Suprapubic skin (tissue), 4 donors: ENCODE results near the gene XXYLT1. TPM values are rescaled to one million over a fixed set of nuclear protein-coding genes. Genes with fewer than 3 reads are reported as not detected.

Experiments
- DNase-seq, 2 donors: peaks; one replicate each; pipeline ENCODE4 v3.0.0-alpha.2; 2019; ENCODE audit warnings: low spot score in 2 of 2
- H3K27ac ChIP-seq: fragments of 200-600 bp; sonication (generic); one replicate; pipeline ENCODE4 v1.5.1; 2019
- H3K27me3 ChIP-seq: fragments of 200-600 bp; sonication (generic); one replicate; pipeline ENCODE4 v1.5.1; 2019
- H3K36me3 ChIP-seq: fragments of 200-600 bp; sonication (generic); one replicate; pipeline ENCODE4 v1.5.1; 2019
- H3K4me1 ChIP-seq: fragments of 200-600 bp; sonication (generic); one replicate; pipeline ENCODE4 v1.5.1; 2019
- H3K4me3 ChIP-seq: fragments of 200-600 bp; sonication (generic); one replicate; pipeline ENCODE4 v1.5.1; 2019; ENCODE audit warnings: mild to moderate bottlenecking
- H3K9me3 ChIP-seq: fragments of 200-600 bp; sonication (generic); one replicate; pipeline ENCODE4 v1.5.1; 2019
- CTCF ChIP-seq, 2 donors: fragments of 200-600 bp in 1 of 2; fragments of 450-650 bp in 1 of 2; sonication (generic) in 1 of 2; IDR thresholded peaks; one replicate each; pipeline ENCODE4 v1.5.1; 2016 to 2019; ENCODE audit warnings: antibody characterized with exemption in 2 of 2, mild to moderate bottlenecking in 1 of 2, moderate library complexity in 1 of 2
- EP300 ChIP-seq: sonication (generic); formaldehyde crosslinking; IDR thresholded peaks from one replicate; pipeline ENCODE4 v1.6.1; 2017; ENCODE audit warnings: antibody characterized with exemption
- POLR2A ChIP-seq, 2 donors: fragments of 450-650 bp; IDR thresholded peaks; one replicate each; pipeline ENCODE4 v1.6.1; 2017; ENCODE audit warnings: antibody characterized with exemption in 2 of 2, mild to moderate bottlenecking in 2 of 2, moderate library complexity in 2 of 2
- POLR2AphosphoS5 ChIP-seq, 3 donors: sonication (generic); formaldehyde crosslinking; IDR thresholded peaks; one replicate each; pipeline ENCODE4 v1.6.1; 2017; ENCODE audit warnings: antibody characterized with exemption in 3 of 3
- WGBS: methylation state at CpG from one replicate; pipeline ENCODE4 v1.1.5; 2018; 5-methylcytosine and 5-hydroxymethylcytosine counted together
- total RNA-seq, 4 donors: library from RNA; depleted of rRNA; stranded (reverse); fragments of >200 nt; gene quantifications; one replicate each; pipeline ENCODE4 v1.1.0, GENCODE V29; 2016

XXYLT1 gene
- total RNA-seq, 4 donors from 2014 or later = 8.0 to 19.4 (median 13.2) TPM

GRCh38 chr3:195164573-195165264 lies 106.2 kb downstream of the XXYLT1 start:
- Histone ChIP-seq H3K9me3 (no peaks in the 10 kb centered on the region), H3K27ac (no peak overlapping the region), H3K4me3 (no peak overlapping the region), H3K27me3 (no peaks in the 10 kb centered on the region), H3K36me3 (no peaks in the 10 kb centered on the region), H3K4me1 (peaks cover 28% of the 10 kb centered on the region)
- no peak for DNase-seq
- 95% methylated on average over 6 of the region's 6 CpGs for WGBS
- TF ChIP-seq CTCF (IDR thresholded peaks at IDR 0.05) (no peak), POLR2AphosphoS5 (IDR thresholded peaks at IDR 0.05) (no peak), EP300 (no peak), POLR2A (IDR thresholded peaks at IDR 0.05) (no peak)

GRCh38 chr3:195163719-195164572 lies 107.0 kb downstream of the XXYLT1 start:
- no peak overlapping the region for H3K4me3 ChIP-seq
- no peak for TF ChIP-seq POLR2AphosphoS5 (IDR thresholded peaks at IDR 0.05)
- no peak for TF ChIP-seq CTCF (IDR thresholded peaks at IDR 0.05)
- TF ChIP-seq POLR2A (IDR thresholded peaks at IDR 0.05) = no peak
- no peak for TF ChIP-seq EP300
- H3K27ac ChIP-seq = no peak overlapping the region
- peaks cover 34% of the 10 kb centered on the region for H3K4me1 ChIP-seq
- H3K9me3 ChIP-seq = no peaks in the 10 kb centered on the region
- no peaks in the 10 kb centered on the region for H3K27me3 ChIP-seq
- no peak for DNase-seq
- H3K36me3 ChIP-seq = no peaks in the 10 kb centered on the region
- WGBS = 88% methylated on average over 7 of the region's 7 CpGs

- Histone ChIP-seq H3K36me3 (no peaks in the 10 kb centered on the region), H3K27me3 (no peaks in the 10 kb centered on the region), H3K4me3 (no peak overlapping the region), H3K27ac (no peak overlapping the region), H3K4me1 (peaks cover 25% of the 10 kb centered on the region), H3K9me3 (no peaks in the 10 kb centered on the region)
- no peak for TF ChIP-seq POLR2A (IDR thresholded peaks at IDR 0.05)
- TF ChIP-seq CTCF (IDR thresholded peaks at IDR 0.05) = no peak
- TF ChIP-seq POLR2AphosphoS5 (IDR thresholded peaks at IDR 0.05) = no peak
- no peak for TF ChIP-seq EP300
- WGBS = 93% methylated on average over 5 of the region's 5 CpGs
- no peak for DNase-seq
These were observed 108.1 kb downstream of the XXYLT1 start for GRCh38 chr3:195162816-195163215.

GRCh38 chr3:195162033-195162669 lies 108.8 kb downstream of the XXYLT1 start:
- 68% methylated on average over 15 of the region's 15 CpGs for WGBS
- no peak overlapping the region for H3K27ac ChIP-seq
- DNase-seq = no peak

More at GRCh38 chr3:195162033-195162669, 108.8 kb downstream of the XXYLT1 start:
- Histone ChIP-seq H3K27me3 (no peaks in the 10 kb centered on the region), H3K4me3 (no peak overlapping the region), H3K36me3 (no peaks in the 10 kb centered on the region), H3K9me3 (no peaks in the 10 kb centered on the region), H3K4me1 (peaks cover 25% of the 10 kb centered on the region)
- no peak for TF ChIP-seq EP300
- TF ChIP-seq POLR2AphosphoS5 (IDR thresholded peaks at IDR 0.05) = no peak
- no peak for TF ChIP-seq POLR2A (IDR thresholded peaks at IDR 0.05)
- TF ChIP-seq CTCF (IDR thresholded peaks at IDR 0.05) = no peak
